ENCODE results near the gene NCOA1. TPM values are rescaled to one million over a fixed set of nuclear protein-coding genes. Genes with fewer than 3 reads are reported as not detected.

NCOA1 gene
- total and polyA plus RNA-seq, 4 donors = 6.5 to 26.6 (median 16.3) TPM

GRCh38 chr2:24768013-24768412 lies 277.0 kb downstream of the NCOA1 start:
- no peak overlapping the region for H3K27ac ChIP-seq (ENCODE audit: low read depth in 1 of 2, low read length in 2 of 2)
- H3K36me3 ChIP-seq (ENCODE audit: control insufficient read depth in 4 of 4, insufficient read depth in 3 of 4, low read depth in 1 of 4, low read length in 3 of 4) = peaks cover 5 to 25% (median 16%) of the 10 kb centered on the region in 4 donors
- 98% methylated on average over 5 of the region's 5 CpGs for WGBS
- no peak overlapping the region for H3K9ac ChIP-seq (ENCODE audit: low read depth in 1 of 2, low read length in 2 of 2)
- DNase-seq (ENCODE audit: low spot score) = no peak
- no peaks in the 10 kb centered on the region for H3K27me3 ChIP-seq (ENCODE audit: control insufficient read depth in 4 of 4, insufficient read depth in 4 of 4, low read length in 3 of 4)
- no peaks in the 10 kb centered on the region for H3K4me1 ChIP-seq (ENCODE audit: control insufficient read depth in 4 of 4, insufficient read depth in 4 of 4, low read length in 3 of 4)
- H3K4me3 ChIP-seq (ENCODE audit: low read depth in 1 of 3, low read length in 3 of 3) = no peak overlapping the region
- no peaks in the 10 kb centered on the region for H3K9me3 ChIP-seq (ENCODE audit: control insufficient read depth in 4 of 4, low read length in 3 of 4)
- TF ChIP-seq SP1 (IDR thresholded peaks at IDR 0.05) (no peak), EGR1 (IDR thresholded peaks at IDR 0.05; ENCODE audit: low read depth in 2 of 2) (no peak), NR2F2 (IDR thresholded peaks at IDR 0.05) (no peak), RAD21 (IDR thresholded peaks at IDR 0.05) (no peak), YY1 (IDR thresholded peaks at IDR 0.05) (no peak), MAX (IDR thresholded peaks at IDR 0.05) (no peak), JUND (IDR thresholded peaks at IDR 0.05) (no peak)

GRCh38 chr2:24768601-24769000 lies 277.5 kb downstream of the NCOA1 start:
- DNase-seq (ENCODE audit: low spot score) = no peak
- no peak overlapping the region for H3K4me3 ChIP-seq (ENCODE audit: low read depth in 1 of 3, low read length in 3 of 3)
- 86% methylated on average over 7 of the region's 7 CpGs for WGBS
- no peak for TF ChIP-seq GABPA (IDR thresholded peaks at IDR 0.05 in 1 of 2, conservative IDR thresholded peaks at IDR 0.05 in 1 of 2)
- no peak for TF ChIP-seq SP1 (IDR thresholded peaks at IDR 0.05)
- TF ChIP-seq CTCF (IDR thresholded peaks at IDR 0.05; ENCODE audit: low read depth, low read length, missing input control) = no peak
- TF ChIP-seq FOXA1 (IDR thresholded peaks at IDR 0.05) = no peak
- TF ChIP-seq ZBTB33 (IDR thresholded peaks at IDR 0.05) = no peak
- no peak for TF ChIP-seq MAX (IDR thresholded peaks at IDR 0.05)
- TF ChIP-seq RXRA (IDR thresholded peaks at IDR 0.05) = no peak
- no peak for TF ChIP-seq REST (IDR thresholded peaks at IDR 0.05)
- no peak for TF ChIP-seq EGR1 (IDR thresholded peaks at IDR 0.05; ENCODE audit: low read depth in 2 of 2)
- no peak for TF ChIP-seq TAF1 (conservative IDR thresholded peaks at IDR 0.05)
- TF ChIP-seq HNF4G (IDR thresholded peaks at IDR 0.05) = no peak
- TF ChIP-seq NR2F2 (IDR thresholded peaks at IDR 0.05) = no peak
- TF ChIP-seq ATF3 (IDR thresholded peaks at IDR 0.05) = no peak
- no peak overlapping the region for H3K27ac ChIP-seq (ENCODE audit: low read depth in 1 of 2, low read length in 2 of 2)
- H3K9ac ChIP-seq (ENCODE audit: low read depth in 1 of 2, low read length in 2 of 2) = no peak overlapping the region
- H3K27me3 ChIP-seq (ENCODE audit: control insufficient read depth in 4 of 4, insufficient read depth in 4 of 4, low read length in 3 of 4) = no peaks in the 10 kb centered on the region
- H3K9me3 ChIP-seq (ENCODE audit: control insufficient read depth in 4 of 4, low read length in 3 of 4) = no peaks in the 10 kb centered on the region
- H3K4me1 ChIP-seq (ENCODE audit: control insufficient read depth in 4 of 4, insufficient read depth in 4 of 4, low read length in 3 of 4) = no peaks in the 10 kb centered on the region
- peaks cover 5 to 25% (median 16%) of the 10 kb centered on the region in 4 donors for H3K36me3 ChIP-seq (ENCODE audit: control insufficient read depth in 4 of 4, insufficient read depth in 3 of 4, low read depth in 1 of 4, low read length in 3 of 4)

All from liver (tissue), 9 donors.